DLD1 (cell line): ENCODE results near the gene CAMK2B.

Experiments used
- in situ Hi-C: cut with HindIII; loops from 2 replicates; pipeline ENCODE4 v1.10.0; 2017; ENCODE audit warnings: low sequenced_read_pairs

The CAMK2B gene

GRCh38 chr7:44325201-44325671, at the start of gene CAMK2B:
CAMK2B (minus strand) TSS chr7:44325594; CDS start chr7:44325421, 173 bp downstream.
- in situ Hi-C loops: no loop called here

DNA sequence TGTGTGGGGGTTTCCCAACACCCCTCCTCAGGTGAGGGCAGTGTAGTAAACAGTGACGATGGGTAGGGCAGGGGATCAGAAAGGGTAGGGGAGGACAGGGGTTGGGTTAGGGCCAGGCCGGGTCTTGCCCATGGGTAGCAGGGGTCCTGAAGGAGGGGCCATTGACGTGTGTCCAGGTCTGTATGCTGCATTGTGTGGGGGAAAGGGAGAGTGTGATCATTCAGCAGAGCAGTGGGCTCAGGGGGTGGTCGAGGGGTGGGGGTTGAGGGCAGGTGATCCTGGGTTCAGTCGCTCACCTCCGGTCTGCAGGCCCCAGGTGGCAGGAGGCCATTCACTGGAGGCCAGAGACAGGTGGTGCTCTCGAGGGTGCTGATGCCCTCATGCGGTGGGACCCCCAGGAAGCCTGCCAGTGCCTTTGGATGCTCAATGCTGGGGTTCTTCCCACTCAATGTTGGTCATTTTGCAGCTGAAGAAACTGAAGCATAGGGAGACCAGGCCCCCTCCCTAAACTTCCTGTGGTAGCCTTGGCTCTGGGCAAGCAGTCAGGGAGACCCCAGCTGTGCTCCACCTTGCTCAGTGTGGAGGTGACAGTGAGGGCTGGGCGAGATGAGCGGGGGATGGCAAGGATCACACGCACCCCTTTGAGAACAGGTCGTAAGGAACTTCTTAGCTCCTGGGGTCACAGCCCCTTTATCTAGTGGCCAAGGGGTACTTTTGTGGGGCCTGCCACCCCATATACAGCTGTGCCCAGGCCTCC, 48.8 kb upstream of the CAMK2B start:
- in situ Hi-C loops: no loop called here

GRCh38 chr7:44373418-44373740, 48.0 kb upstream of the CAMK2B start:
- in situ Hi-C loops: no loop called here

GRCh38 chr7:44372560-44373417, 47.4 kb upstream of the CAMK2B start:
- in situ Hi-C loops: no loop called here

DNA sequence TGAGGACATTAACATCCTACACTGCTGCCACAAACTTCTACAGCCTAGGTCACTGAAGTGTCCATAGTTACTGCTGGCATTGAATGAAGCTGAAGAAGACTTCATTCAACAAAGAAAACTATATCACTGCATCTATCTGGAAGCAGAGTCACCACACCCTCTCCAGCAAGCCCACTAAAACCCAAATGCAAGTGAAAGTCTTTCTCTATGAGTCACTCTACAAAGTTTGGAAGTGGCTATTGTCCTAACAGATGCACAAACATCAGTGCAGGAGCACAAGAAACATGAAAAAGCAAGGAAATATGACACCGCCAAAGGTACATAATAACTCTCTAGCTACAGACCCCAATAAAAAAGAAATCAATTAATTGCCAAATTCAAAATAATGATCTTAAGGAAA, 43.5 kb upstream of the CAMK2B start:
- in situ Hi-C loops: no loop called here

DNA sequence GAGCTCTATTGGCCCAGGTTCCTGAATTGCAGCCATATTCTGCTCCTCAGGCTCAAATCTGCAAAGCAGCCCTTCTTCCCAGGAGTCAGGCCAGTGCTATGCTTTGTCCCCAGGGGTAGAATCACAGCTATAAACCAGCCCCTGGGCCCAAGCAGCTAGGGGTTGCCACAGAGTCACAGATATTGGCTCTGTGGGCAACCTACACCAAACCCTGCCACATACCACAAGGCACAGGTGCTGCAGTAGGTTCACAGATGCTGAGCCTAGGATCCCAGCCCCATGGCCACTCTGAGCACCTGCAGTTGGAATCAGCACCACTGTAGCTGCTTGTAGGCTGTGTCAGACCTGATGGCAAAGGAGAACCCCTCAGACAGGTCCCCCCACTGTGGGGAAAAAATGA, 43.1 kb upstream of the CAMK2B start:
- in situ Hi-C loops: no loop called here

- in situ Hi-C loops: no loop called here
Observed at GRCh38 chr7:44367475-44368043, 42.2 kb upstream of the CAMK2B start.

GRCh38 chr7:44366986-44367385, 41.6 kb upstream of the CAMK2B start:
- in situ Hi-C loops: no loop called here

- in situ Hi-C loops: no loop called here
Observed at GRCh38 chr7:44353668-44354067, 28.3 kb upstream of the CAMK2B start.

DNA sequence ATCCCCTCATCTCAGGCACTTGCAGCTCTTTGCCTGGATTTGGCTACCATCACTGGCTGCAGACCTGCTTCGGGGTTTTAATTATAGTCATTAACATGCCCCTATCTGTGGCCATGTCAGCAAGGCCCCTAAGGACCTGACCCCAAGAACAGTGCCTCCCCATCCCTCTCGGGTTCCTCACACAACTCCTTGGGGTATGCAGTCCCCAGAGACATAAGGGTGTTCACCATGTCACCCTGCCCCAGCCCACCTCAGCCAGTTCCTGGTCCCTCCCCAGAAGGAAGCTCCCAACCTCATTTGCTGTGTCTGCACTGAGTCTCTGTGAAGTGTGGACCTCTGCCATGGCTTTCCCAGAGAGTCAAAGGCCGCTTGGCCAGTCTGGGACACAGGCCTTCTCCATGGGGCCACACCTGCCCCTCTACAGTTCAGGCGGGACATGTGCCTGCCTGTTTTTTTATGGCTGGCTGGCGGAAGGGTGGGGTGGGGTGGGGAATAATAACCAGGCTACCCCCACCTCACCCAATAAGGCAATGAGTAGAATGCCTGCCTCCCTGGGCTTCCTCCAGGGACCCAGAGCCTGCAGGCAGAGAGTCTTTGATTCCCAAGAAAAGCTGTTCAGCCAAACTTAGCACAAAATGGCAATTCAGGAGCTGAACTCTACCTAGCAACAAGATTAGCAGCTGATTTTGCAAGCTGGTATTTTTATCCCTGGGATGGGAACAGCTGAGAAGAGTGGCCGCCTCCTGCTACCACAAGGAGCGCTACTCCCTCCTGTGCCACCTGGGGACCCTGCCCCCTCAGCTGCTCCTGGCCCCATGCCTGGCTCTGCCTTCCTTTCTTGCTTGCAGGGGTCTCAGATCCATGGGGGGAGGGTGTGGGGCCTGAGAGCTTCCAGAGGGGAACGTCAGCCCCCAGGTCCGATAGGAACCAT, 23.7 kb upstream of the CAMK2B start:
- in situ Hi-C loops: no loop called here

DNA sequence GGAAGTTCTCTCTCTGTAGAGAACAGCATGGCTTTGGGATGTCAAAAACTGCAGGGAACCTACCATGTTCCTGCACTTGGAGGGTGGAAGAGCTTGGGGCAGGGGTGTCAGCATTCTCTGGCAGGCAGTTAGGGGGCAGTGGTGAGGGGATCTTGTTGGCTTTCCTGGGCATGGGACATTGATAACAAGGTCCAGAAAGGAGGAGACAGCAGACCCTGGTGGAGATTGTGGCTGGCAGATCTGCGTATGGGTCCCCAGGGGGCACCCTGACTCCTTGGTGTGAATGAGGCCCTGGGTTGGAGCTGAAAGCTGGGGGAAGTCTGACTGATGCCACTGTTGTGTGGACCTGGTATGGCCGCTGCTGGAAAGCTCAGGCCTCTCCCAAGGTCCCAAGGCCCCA, 22.9 kb upstream of the CAMK2B start:
- in situ Hi-C loops: no loop called here

DNA sequence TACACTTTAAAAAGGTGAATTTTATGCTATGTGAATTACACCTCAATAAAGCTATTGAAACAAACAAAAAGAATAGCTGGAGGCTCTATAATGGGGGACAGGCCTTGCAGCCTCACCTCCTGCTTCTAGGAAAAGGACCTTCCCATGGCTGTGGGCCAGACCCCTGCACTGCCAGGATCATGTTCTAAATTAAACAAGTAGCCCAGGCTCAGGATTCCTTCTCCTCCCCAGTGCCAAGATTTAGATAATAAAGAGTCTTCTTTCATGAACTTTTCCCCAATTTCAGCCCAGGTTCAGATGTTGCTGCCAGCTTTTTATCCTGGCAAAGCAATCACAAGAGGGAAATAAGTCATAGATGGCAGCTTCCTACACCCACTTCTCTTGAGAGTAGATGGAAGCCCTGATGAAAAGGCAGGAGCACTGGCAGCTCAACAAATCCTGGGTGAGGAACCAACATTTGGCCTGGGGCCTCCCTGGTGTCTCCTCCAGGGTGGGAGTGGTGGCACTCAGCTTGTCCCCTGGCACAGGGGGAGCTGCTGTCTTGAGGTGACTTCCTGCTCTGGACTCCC, 22.2 kb upstream of the CAMK2B start:
- in situ Hi-C loops: no loop called here

- in situ Hi-C loops: no loop called here
Observed at GRCh38 chr7:44346063-44346462, 20.7 kb upstream of the CAMK2B start.

DNA sequence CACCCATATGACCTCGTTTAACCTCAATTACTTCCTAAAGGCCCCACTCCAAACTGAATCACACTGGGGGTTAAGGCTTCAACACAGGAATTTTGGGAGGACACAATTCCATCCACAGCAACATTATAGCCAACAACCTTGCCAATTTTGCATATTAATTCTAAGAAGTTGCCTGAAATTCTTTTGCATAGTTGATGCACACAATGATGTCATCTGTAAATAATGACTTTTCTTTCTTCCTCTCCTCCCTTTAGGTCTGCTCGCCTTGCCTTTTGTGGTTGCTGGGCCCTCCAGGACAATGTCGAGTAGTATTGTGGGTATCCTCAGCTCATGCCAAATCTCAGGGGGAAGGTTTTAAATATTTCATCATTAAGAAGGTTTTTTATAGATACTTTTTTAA, 16.0 kb upstream of the CAMK2B start:
- in situ Hi-C loops: no loop called here

DNA sequence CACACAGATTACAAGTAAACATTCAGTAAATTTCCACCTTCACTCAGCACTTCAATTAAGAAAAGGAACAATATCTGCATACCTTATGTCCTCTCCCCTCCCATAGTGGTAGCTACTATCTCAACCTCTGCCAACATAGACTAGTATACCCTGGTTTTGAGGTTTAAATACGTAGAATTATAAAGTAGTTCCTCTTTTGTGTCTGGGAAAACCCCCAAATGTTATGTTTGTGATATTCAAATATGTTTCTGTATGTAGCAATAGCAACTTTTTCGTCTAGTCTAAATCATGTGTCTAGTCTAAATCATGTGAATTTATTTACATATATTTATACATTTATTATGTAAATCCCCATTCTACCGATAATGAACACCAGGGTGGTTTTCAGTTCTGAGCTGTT, 13.2 kb upstream of the CAMK2B start:
- in situ Hi-C loops: no loop called here

DNA sequence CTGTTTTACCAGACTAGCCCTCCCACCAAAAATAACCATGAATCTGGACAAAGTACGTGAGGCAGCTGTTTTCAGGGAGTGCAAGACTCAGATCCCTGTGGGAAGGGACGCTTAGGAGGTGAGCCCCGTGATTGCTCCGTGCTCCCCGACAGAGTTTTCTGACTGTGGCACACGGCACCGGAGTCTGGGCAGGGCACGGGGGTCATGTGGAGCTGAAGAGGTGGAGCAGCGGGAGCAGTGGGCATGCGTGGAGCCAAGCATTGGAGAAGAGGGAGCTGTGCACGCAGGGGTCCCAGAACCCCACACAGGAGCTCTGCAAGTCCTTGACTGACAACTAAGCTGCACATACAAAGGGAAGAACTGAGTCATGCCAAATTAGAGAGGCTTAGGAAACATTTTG, 11.1 kb upstream of the CAMK2B start:
- in situ Hi-C loops: no loop called here

DNA sequence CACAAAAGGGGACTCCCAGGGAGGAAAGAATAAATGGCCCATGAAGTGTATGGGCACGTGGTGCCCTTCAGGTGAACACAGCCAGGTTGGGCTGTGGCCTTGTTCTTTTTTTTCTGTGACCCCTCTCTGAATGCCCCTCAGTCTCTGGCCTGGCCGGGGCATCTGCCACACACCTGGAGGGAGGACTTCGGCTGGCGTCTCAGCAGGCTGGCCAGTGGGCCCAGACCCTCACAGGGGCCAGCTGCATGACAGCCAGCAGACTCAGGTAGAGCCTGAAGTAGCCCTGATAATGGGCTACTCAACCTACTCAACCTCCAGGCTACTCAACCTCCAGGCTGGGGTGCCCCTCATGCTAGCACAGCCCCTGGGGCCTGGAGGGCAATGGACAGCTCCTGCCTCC, 9.8 kb upstream of the CAMK2B start:
- in situ Hi-C loops: no loop called here

DNA sequence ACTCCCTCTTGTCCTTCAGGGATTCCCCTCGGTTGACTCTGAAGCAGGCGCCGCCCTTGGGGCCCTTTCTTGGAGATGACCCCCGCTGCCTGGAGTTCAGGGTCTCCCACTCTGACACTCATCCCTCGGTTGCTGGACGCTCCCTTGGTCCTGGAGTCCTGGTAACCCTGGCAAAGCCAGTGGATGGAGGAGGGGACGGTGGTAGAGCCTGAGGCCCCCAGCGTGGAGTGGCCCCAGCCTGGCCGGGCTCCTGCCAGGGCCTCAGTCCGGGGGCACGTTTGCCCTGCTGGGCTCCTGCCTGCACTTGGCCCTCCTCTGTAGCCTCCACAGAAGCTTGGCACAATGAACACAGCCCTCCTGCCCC, 9.3 kb upstream of the CAMK2B start:
- in situ Hi-C loops: no loop called here

DNA sequence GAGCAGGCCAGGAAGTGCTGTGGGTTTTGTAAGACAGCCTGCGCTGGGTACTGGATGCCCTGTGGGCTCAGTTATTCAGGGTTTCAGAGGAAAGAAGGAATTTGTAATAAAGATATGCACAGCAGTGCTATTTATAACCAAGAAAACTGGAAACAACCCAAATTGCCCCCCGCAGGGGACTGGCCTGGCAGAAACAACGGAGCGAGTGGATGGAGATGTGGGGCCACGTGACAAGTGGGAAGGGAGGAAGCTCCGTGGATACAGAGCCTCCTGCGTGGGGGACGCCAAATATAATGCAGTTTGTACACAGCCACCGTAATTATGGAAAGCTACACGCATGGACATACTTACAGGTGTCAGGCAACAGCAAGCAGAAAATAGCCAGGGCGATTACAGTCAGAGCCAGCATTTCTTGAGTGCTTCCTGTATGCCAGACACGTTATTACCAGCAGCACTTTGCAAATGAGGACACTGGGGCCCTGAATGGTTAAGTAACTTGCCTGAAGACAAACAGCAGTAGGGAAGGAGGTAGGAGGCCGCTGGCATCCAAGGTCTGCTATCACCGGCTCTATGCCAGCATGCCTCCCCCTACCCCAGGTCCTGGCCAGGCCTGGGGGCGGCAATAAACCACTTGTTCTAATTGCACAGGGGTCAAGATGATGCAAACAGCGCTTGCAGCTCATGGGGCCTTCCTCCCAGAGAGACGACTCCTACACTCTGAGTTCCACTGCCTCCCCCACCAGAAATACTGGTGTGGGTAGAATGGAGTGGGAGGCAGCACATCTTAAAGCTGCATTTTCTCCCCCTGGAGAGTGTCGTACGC, 8.7 kb upstream of the CAMK2B start:
- in situ Hi-C loops: no loop called here

DNA sequence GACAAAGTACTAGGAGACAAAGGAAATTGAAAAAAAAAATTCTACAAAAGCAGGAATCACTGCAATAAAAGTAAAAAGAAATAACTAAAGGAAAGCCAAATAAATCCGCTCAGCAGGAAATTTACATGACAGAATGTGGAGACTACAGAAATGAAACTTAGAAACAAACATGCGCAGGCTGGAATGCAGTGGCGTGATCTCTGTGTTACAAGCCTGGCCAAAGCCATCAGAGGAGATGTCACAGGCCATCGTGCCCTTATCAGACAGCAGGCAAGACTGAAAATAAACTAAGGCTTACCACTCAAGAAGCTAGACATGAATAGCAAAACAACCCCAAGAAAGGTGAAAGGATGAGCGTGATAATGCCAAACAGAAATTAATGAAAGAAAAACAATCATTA, 6.3 kb upstream of the CAMK2B start:
- in situ Hi-C loops: no loop called here
